H1 (cell line): ENCODE measurements around the gene LDAH. TPM values are rescaled to one million over a fixed set of nuclear protein-coding genes. Genes with fewer than 3 reads are reported as not detected.

Experiments used
- CTCF ChIA-PET: fragments of 300-600 bp; sonication (Branson Sonifier 250); formaldehyde crosslinking; loops from one replicate; lab custom pipeline; 2021; ENCODE audit not compliant: partially characterized antibody; lab: Charles Lee
- POLR2A ChIA-PET: fragments of 300-600 bp; sonication (Branson Sonifier 250); formaldehyde crosslinking; loops from one replicate; lab custom pipeline; 2021; ENCODE audit warnings: inconsistent platforms; ENCODE audit not compliant: partially characterized antibody; lab: Charles Lee
- DNase-seq, 2 experiments: peaks; one replicate each; pipeline versions ENCODE4 v3.0.0 to v3.0.0-alpha.2; 2010 to 2022; ENCODE audit warnings: low spot score in 2 of 2, low read depth in 1 of 2, mixed read lengths in 1 of 2
- FAIRE-seq: peaks from 2 replicates; lab custom pipeline; 2011; peaks lifted over from hg19 to GRCh38; lab: Jason Lieb, UNC
- H2AFZ ChIP-seq: 2 replicates; pipeline ENCODE4 v1.8.1; 2012; ENCODE audit warnings: low read length, inconsistent platforms
- H2AK5ac ChIP-seq: 2 replicates; pipeline ENCODE4 v1.6.1; 2013; ENCODE audit warnings: low read depth, low read length
- H2BK120ac ChIP-seq: replicated peaks from 2 replicates; pipeline ENCODE3; 2013; ENCODE audit warnings: low read depth, low read length, inconsistent platforms
- H2BK12ac ChIP-seq: 2 replicates; pipeline ENCODE4 v1.6.1; 2013; ENCODE audit warnings: low read depth, low read length
- H2BK15ac ChIP-seq: 2 replicates; pipeline ENCODE4 v1.6.1; 2013; ENCODE audit warnings: low read length
- H2BK20ac ChIP-seq: 2 replicates; pipeline ENCODE4 v1.6.1; 2013; ENCODE audit warnings: low read length
- H2BK5ac ChIP-seq: 2 replicates; pipeline ENCODE4 v1.6.1; 2013; ENCODE audit warnings: low read depth, low read length
- H3K14ac ChIP-seq: 2 replicates; pipeline ENCODE4 v1.6.1; 2013; ENCODE audit warnings: inconsistent platforms; ENCODE audit not compliant: insufficient read length
- H3K18ac ChIP-seq: 2 replicates; pipeline ENCODE4 v1.6.1; 2013; ENCODE audit warnings: low read length; ENCODE audit errors: extremely low read depth
- H3K23ac ChIP-seq: 2 replicates; pipeline ENCODE4 v1.6.1; 2013; ENCODE audit warnings: inconsistent platforms; ENCODE audit not compliant: insufficient read length
- H3K23me2 ChIP-seq: 2 replicates; pipeline ENCODE4 v1.6.1; 2013; ENCODE audit warnings: low read depth, low read length
- H3K27ac ChIP-seq: 2 replicates; pipeline ENCODE4 v1.6.1; 2011; ENCODE audit warnings: low read depth, low read length, inconsistent platforms
- H3K27me3 ChIP-seq, 4 experiments: replicated peaks in 1 of 4; 1 replicate in 1 of 4; 2 replicates in 3 of 4; pipeline versions ENCODE4 v1.6.1 to v1.8.1; 2011 to 2013; ENCODE audit warnings: low read length in 3 of 4, mild to moderate bottlenecking in 3 of 4, inconsistent platforms in 2 of 4, mixed read lengths in 2 of 4, moderate library complexity in 1 of 4; ENCODE audit not compliant: control insufficient read depth in 3 of 4, insufficient read depth in 3 of 4; ENCODE audit errors: extremely low read depth in 1 of 4
- H3K36me3 ChIP-seq, 4 experiments: 2 replicates each; pipeline versions ENCODE4 v1.6.1 to v1.8.1; 2011 to 2013; ENCODE audit warnings: mild to moderate bottlenecking in 4 of 4, low read length in 3 of 4, moderate library complexity in 2 of 4, control low read depth in 1 of 4, inconsistent platforms in 1 of 4; ENCODE audit not compliant: insufficient read depth in 4 of 4, control insufficient read depth in 2 of 4
- H3K4ac ChIP-seq: replicated peaks from 2 replicates; pipeline ENCODE3; 2013; ENCODE audit warnings: low read length, low read depth, mixed read lengths, inconsistent platforms; ENCODE audit not compliant: insufficient read length
- H3K4me1 ChIP-seq, 4 experiments: replicated peaks in 1 of 4; 1 replicate in 1 of 4; 2 replicates in 3 of 4; pipeline versions ENCODE4 v1.6.1 to v1.8.1; 2011 to 2013; ENCODE audit warnings: low read length in 3 of 4, inconsistent platforms in 2 of 4, mixed read lengths in 1 of 4; ENCODE audit not compliant: insufficient read depth in 4 of 4, control insufficient read depth in 3 of 4
- H3K4me2 ChIP-seq, 2 experiments: 2 replicates each; pipeline versions ENCODE4 v1.6.1 to v1.8.1; 2011 to 2013; ENCODE audit warnings: low read depth in 2 of 2, low read length in 2 of 2, control low read depth in 1 of 2, inconsistent platforms in 1 of 2, mild to moderate bottlenecking in 1 of 2; ENCODE audit not compliant: insufficient read depth in 1 of 2
- H3K4me3 ChIP-seq, 4 experiments: fragments of 200-600, 300-600 bp in 1 of 4; sonication (generic), shearing (Covaris generic), sonication (Bioruptor Twin) in 1 of 4; 2 replicates each; pipeline versions ENCODE4 v1.5.1 to v1.8.1; 2011 to 2016; ENCODE audit warnings: low read length in 4 of 4, low read depth in 3 of 4, control low read depth in 2 of 4, inconsistent platforms in 2 of 4, mild to moderate bottlenecking in 2 of 4, mixed read lengths in 1 of 4, moderate library complexity in 1 of 4; ENCODE audit not compliant: insufficient read depth in 2 of 4; ENCODE audit errors: extremely low read depth in 1 of 4
- H3K56ac ChIP-seq: replicated peaks from 2 replicates; pipeline ENCODE3; 2013; ENCODE audit warnings: low read depth, mild to moderate bottlenecking, mixed read lengths, low read length, inconsistent platforms; ENCODE audit not compliant: insufficient read length
- H3K79me1 ChIP-seq: 2 replicates; pipeline ENCODE4 v1.6.1; 2013; ENCODE audit warnings: low read depth, low read length, control low read depth
- H3K79me2 ChIP-seq, 2 experiments: 2 replicates each; pipeline versions ENCODE4 v1.6.1 to v1.8.1; 2012 to 2013; ENCODE audit warnings: low read length in 2 of 2, mild to moderate bottlenecking in 2 of 2, inconsistent platforms in 1 of 2; ENCODE audit not compliant: insufficient read depth in 2 of 2, control insufficient read depth in 1 of 2
- H3K9ac ChIP-seq, 4 experiments: replicated peaks in 1 of 4; 1 replicate in 1 of 4; 2 replicates in 3 of 4; pipeline versions ENCODE4 v1.6.1 to v1.8.1; 2011 to 2013; ENCODE audit warnings: low read depth in 3 of 4, low read length in 3 of 4, control low read depth in 2 of 4, mild to moderate bottlenecking in 2 of 4, moderate library complexity in 2 of 4, inconsistent platforms in 1 of 4; ENCODE audit errors: extremely low read depth in 1 of 4
- H3K9me3 ChIP-seq, 2 experiments: 2 replicates each; pipeline versions ENCODE4 v1.6.1 to v1.8.1; 2012 to 2013; ENCODE audit warnings: mild to moderate bottlenecking in 2 of 2, moderate library complexity in 2 of 2, control low read depth in 1 of 2, inconsistent platforms in 1 of 2, low read depth in 1 of 2, low read length in 1 of 2, mixed read lengths in 1 of 2; ENCODE audit not compliant: insufficient read depth in 2 of 2
- H4K20me1 ChIP-seq, 2 experiments: replicated peaks in 1 of 2; 2 replicates each; pipeline versions ENCODE3 to v1.8.1; 2011 to 2013; ENCODE audit warnings: inconsistent platforms in 2 of 2, low read length in 2 of 2, mild to moderate bottlenecking in 1 of 2; ENCODE audit not compliant: insufficient read depth in 2 of 2, control insufficient read depth in 1 of 2
- H4K5ac ChIP-seq: 2 replicates; pipeline ENCODE4 v1.6.1; 2013; ENCODE audit warnings: low read length, low read depth, mixed read lengths, inconsistent platforms; ENCODE audit not compliant: insufficient read length
- H4K8ac ChIP-seq: 2 replicates; pipeline ENCODE4 v1.8.0; 2013; ENCODE audit warnings: mild to moderate bottlenecking, moderate library complexity, low read length, inconsistent platforms; ENCODE audit not compliant: insufficient read depth; ENCODE audit errors: extremely low read depth
- H4K91ac ChIP-seq: replicated peaks from 2 replicates; pipeline ENCODE3; 2013; ENCODE audit warnings: low read length, mixed read lengths, inconsistent platforms; ENCODE audit not compliant: insufficient read length
- ATF2 ChIP-seq: IDR thresholded peaks from 2 replicates; pipeline ENCODE4 v1.6.1; 2012; ENCODE audit warnings: low read length, inconsistent platforms
- CEBPB ChIP-seq: IDR thresholded peaks from 2 replicates; pipeline ENCODE4 v1.6.1; 2012; ENCODE audit warnings: low read depth, low read length
- CHD1 ChIP-seq: IDR thresholded peaks from 2 replicates; pipeline ENCODE4 v1.6.1; 2012; ENCODE audit warnings: low read depth, low read length, improper control_type of control experiment
- CTCF ChIP-seq, 3 experiments: IDR thresholded peaks; 1 replicate in 2 of 3; 2 replicates in 1 of 3; pipeline versions ENCODE4 v1.5.1 to v1.6.1; 2011; ENCODE audit warnings: low read length in 3 of 3, mild to moderate bottlenecking in 3 of 3, inconsistent platforms in 2 of 3, low read depth in 1 of 3, moderate library complexity in 1 of 3; ENCODE audit not compliant: insufficient read depth in 1 of 3; ENCODE audit errors: control extremely low read depth in 1 of 3
- GTF2F1 ChIP-seq: IDR thresholded peaks from 2 replicates; pipeline ENCODE4 v1.6.1; 2012; ENCODE audit warnings: low read depth, low read length, improper control_type of control experiment, borderline replicate concordance
- JUND ChIP-seq: IDR thresholded peaks from 2 replicates; pipeline ENCODE4 v1.6.1; 2011; ENCODE audit warnings: mild to moderate bottlenecking, improper control_type of control experiment, low read length
- PHF8 ChIP-seq: fragments of 200-600 bp; sonication (generic); conservative IDR thresholded peaks from 2 replicates; pipeline ENCODE4 v1.7.1; 2012; ENCODE audit warnings: low read depth, mild to moderate bottlenecking, inconsistent platforms, low read length, moderate library complexity
- RFX5 ChIP-seq: IDR thresholded peaks from 2 replicates; pipeline ENCODE4 v1.6.1; 2011; ENCODE audit warnings: low read depth, low read length, improper control_type of control experiment, borderline replicate concordance
- SP2 ChIP-seq: IDR thresholded peaks from 2 replicates; pipeline ENCODE4 v1.6.1; 2012; ENCODE audit warnings: mild to moderate bottlenecking, low read length, inconsistent platforms
- YY1 ChIP-seq: IDR thresholded peaks from 2 replicates; pipeline ENCODE4 v1.6.1; 2011; ENCODE audit warnings: low read depth, mild to moderate bottlenecking, low read length
- WGBS, 2 experiments: shearing (Covaris generic) in 1 of 2; methylation state at CpG; one replicate each; pipeline versions ENCODE4 v1.1.6 to v1.1.7; 2013 to 2015; ENCODE audit warnings: low lambda C conversion rate in 2 of 2, mixed read lengths in 2 of 2, inconsistent platforms in 1 of 2, low coverage in 1 of 2, missing lambda C conversion rate in 1 of 2; ENCODE audit not compliant: insufficient replicate concordance in 2 of 2, insufficient coverage in 1 of 2, insufficient read length in 1 of 2; ENCODE audit errors: extremely low coverage in 1 of 2, missing lambda C conversion rate in 1 of 2; 5-methylcytosine and 5-hydroxymethylcytosine counted together
- polyA plus RNA-seq, 7 experiments: library from polyadenylated mRNA; depleted of rRNA in 3 of 7; stranded (reverse) in 5 of 7; unstranded in 2 of 7; fragments of >200 nt in 5 of 7; fragments of 200-250 nt in 2 of 7; gene quantifications; 1 replicate in 5 of 7; 2 replicates in 1 of 7; 4 replicates in 1 of 7; pipeline versions ENCODE4 v1.2.1 to v1.2.3, GENCODE V29; 2011 to 2013; ENCODE audit warnings: missing spikeins in 2 of 7, mixed read lengths in 2 of 7
- total RNA-seq: library from RNA; stranded (reverse); fragmentation: NEBNext Ultra II Directional; extraction: Animal tissue kit (Norgen Biotek cat#: 25700); gene quantifications from 2 replicates; pipeline ENCODE4 v1.2.1, GENCODE V29; 2021

Gene LDAH
- total and polyA plus RNA-seq, 2 of the 8 experiments (the other 6 are each of a cell fraction or from before 2014, with no cell fraction given), result 10.9 to 26.3 TPM

- Histone ChIP-seq H3K4me1 (peaks cover 0 to 3% (median 0%) of the 10 kb centered on the region in 4 experiments; a peak in 2 of 7 replicates), H3K79me1 (0 out of 2 replicates have a peak, but pooled peaks cover 3% of the 10 kb centered on the region), H2BK5ac (no peak overlapping the region), H2BK20ac (no peak overlapping the region), H3K9ac (no peak overlapping the region), H3K14ac (no peak overlapping the region), H3K4ac (no peak overlapping the region), H2BK120ac (no peak overlapping the region), H4K8ac (no peak overlapping the region), H3K56ac (no peak overlapping the region), H2BK15ac (no peak overlapping the region), H3K4me3 (no peak overlapping the region), H3K18ac (no peak overlapping the region), H3K36me3 (no peaks in the 10 kb centered on the region), H3K27me3 (no peaks in the 10 kb centered on the region), H3K4me2 (no peak overlapping the region), H3K23ac (no peak overlapping the region), H2BK12ac (no peak overlapping the region), H3K23me2 (no peaks in the 10 kb centered on the region), H2AFZ (no peak overlapping the region), H3K9me3 (peaks cover 0 to 3% of the 10 kb centered on the region in 2 experiments; a peak in 1 of 4 replicates), H4K91ac (no peak overlapping the region), H4K20me1 (no peaks in the 10 kb centered on the region), H3K27ac (no peak overlapping the region), H2AK5ac (no peak overlapping the region), H4K5ac (no peak overlapping the region), H3K79me2 (no peaks in the 10 kb centered on the region; a peak in 1 of 4 replicates)
- FAIRE-seq (no peak), DNase-seq (no peak)
- ChIA-PET CTCF (interaction anchor here (1.1 to 4.8 kb wide), 7 partner anchors 8 to 46 kb away, joined by 3 to 16 read pairs (median 5); no protein-coding TSS in a partner anchor), POLR2A (no interaction called here)
- 90% methylated on average over 3 of the region's 3 CpGs; no CpG with 5 or more reads in 1 of the 2 experiments for WGBS, 2 experiments
- TF ChIP-seq ATF2 (no peak), CHD1 (no peak), JUND (no peak), PHF8 (no peak), CTCF (IDR thresholded peaks at IDR 0.05; ENCODE audit: control extremely low read depth in 1 of 3, insufficient read depth in 1 of 3, low read depth in 1 of 3, low read length in 3 of 3) (no peak), RFX5 (no peak), GTF2F1 (no peak), SP2 (no peak), YY1 (no peak), CEBPB (no peak)
These were observed 116.1 kb downstream of the LDAH start for GRCh38 chr2:20706786-20707185.
